Left lung (tissue), 10 donors: ENCODE results near the gene LGALS9. TPM values are rescaled to one million over a fixed set of nuclear protein-coding genes. Genes with fewer than 3 reads are reported as not detected.
"Not testable (repeated sequence)": the region's sequence is repeated elsewhere in the genome, so short reads cannot be mapped to it uniquely, and the experiment has no call there.

Experiments
- ATAC-seq: fragments of 200-7000 bp; cut with Tn5 transposase; one replicate; pipeline ENCODE4 v1.9.1; 2020; ENCODE audit warnings: moderate library complexity
- DNase-seq, 4 donors: peaks; one replicate each; pipeline ENCODE4 v3.0.0-alpha.2; 2013 to 2020
- H3K27ac ChIP-seq, 2 donors: fragments of 200-600 bp; sonication (generic) in 1 of 2; one replicate each; pipeline versions ENCODE4 v1.5.0 to v1.8.0; 2020 to 2021
- H3K27me3 ChIP-seq, 2 donors: fragments of 200-600 bp; sonication (generic) in 1 of 2; one replicate each; pipeline versions ENCODE4 v1.5.0 to v1.8.0; 2020 to 2021
- H3K36me3 ChIP-seq, 2 donors: fragments of 200-600 bp; sonication (generic) in 1 of 2; one replicate each; pipeline versions ENCODE4 v1.5.0 to v1.8.0; 2020 to 2021
- H3K4me1 ChIP-seq, 2 donors: fragments of 200-600 bp; one replicate each; pipeline ENCODE4 v1.8.0; 2021
- H3K4me3 ChIP-seq, 2 donors: fragments of 200-600 bp; sonication (generic) in 1 of 2; one replicate each; pipeline versions ENCODE4 v1.5.0 to v1.8.0; 2020 to 2021; ENCODE audit warnings: mild to moderate bottlenecking in 1 of 2
- H3K9me3 ChIP-seq, 2 donors: fragments of 200-600 bp; sonication (generic) in 1 of 2; one replicate each; pipeline versions ENCODE4 v1.5.0 to v1.8.0; 2020 to 2021
- intact Hi-C, 2 donors: fragments of 100-400 bp; cut with DNase I; formaldehyde crosslinking; loops; one replicate each; pipeline versions ENCODE4 v1.11.2 to v1.14.2; 2022
- polyA plus RNA-seq, 6 donors: library from polyadenylated mRNA; unstranded; fragments of 120-200 nt; gene quantifications; one replicate each; pipeline ENCODE4 v1.2.1, GENCODE V29; 2013; ENCODE audit not compliant: insufficient read length in 6 of 6
- total RNA-seq, 2 donors: library from RNA; stranded (reverse); fragmentation: NEBNext Ultra II Directional; extraction: Animal tissue kit (Norgen Biotek cat#: 25700); gene quantifications; one replicate each; pipeline ENCODE4 v1.2.1, GENCODE V29; 2021
- TF ChIP-seq, protein P1 (sequence below), 2 donors: fragments of 200-600 bp; sonication (generic) in 1 of 2; IDR thresholded peaks; one replicate each; pipeline versions ENCODE4 v1.5.0 to v1.8.0; 2021; ENCODE audit warnings: antibody characterized with exemption in 2 of 2
- donor health status: DM: no; HTN: yes; CAD: no.
- donor health status: DM: no; HTN: no; CAD: no.

LGALS9 gene
- total and polyA plus RNA-seq, 8 donors = 18.1 to 149 (median 23.4) TPM

DNA sequence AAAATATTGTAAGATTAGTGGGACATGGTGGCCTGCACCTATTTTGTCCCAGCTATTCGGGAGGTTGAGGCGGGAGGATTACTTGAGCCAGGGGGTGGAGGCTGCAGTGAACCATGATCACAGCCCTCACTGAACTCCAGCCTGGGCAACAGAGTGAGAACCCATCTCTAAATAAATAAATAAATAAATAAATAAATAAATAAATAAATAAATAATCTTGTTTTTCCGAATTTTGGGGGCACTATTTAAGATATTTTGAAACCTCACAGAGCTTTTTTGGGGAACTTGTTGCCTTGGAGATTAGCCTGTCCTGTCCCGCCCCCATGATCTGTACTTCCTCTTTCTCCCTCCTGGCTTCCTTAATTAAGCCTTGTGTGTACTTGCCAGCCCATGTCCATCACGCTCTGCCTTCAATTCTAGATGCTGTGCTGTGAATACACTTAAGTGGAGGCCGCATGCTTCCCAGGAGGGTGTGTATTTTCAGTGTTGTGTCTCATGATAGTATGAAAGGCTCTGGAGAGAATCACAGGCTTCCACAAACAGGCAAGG, 4.4 kb downstream of the LGALS9 start:
- TF ChIP-seq, protein P1, sequence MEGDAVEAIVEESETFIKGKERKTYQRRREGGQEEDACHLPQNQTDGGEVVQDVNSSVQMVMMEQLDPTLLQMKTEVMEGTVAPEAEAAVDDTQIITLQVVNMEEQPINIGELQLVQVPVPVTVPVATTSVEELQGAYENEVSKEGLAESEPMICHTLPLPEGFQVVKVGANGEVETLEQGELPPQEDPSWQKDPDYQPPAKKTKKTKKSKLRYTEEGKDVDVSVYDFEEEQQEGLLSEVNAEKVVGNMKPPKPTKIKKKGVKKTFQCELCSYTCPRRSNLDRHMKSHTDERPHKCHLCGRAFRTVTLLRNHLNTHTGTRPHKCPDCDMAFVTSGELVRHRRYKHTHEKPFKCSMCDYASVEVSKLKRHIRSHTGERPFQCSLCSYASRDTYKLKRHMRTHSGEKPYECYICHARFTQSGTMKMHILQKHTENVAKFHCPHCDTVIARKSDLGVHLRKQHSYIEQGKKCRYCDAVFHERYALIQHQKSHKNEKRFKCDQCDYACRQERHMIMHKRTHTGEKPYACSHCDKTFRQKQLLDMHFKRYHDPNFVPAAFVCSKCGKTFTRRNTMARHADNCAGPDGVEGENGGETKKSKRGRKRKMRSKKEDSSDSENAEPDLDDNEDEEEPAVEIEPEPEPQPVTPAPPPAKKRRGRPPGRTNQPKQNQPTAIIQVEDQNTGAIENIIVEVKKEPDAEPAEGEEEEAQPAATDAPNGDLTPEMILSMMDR (IDR thresholded peaks at IDR 0.05) = no peak
- Histone ChIP-seq H3K4me1 (peaks cover 17 to 39% of the 10 kb centered on the region in 2 donors), H3K36me3 (peaks cover 0 to 19% of the 10 kb centered on the region in 2 donors), H3K9me3 (no peaks in the 10 kb centered on the region), H3K27me3 (no peaks in the 10 kb centered on the region), H3K27ac (peak overlapping the region in 1 of 2 donors; percentile 24), H3K4me3 (no peak overlapping the region)
- ATAC-seq (peak; percentile 9), DNase-seq (peak in 1 of 4 donors; percentile 66)
- intact Hi-C loops = no loop called here

DNA sequence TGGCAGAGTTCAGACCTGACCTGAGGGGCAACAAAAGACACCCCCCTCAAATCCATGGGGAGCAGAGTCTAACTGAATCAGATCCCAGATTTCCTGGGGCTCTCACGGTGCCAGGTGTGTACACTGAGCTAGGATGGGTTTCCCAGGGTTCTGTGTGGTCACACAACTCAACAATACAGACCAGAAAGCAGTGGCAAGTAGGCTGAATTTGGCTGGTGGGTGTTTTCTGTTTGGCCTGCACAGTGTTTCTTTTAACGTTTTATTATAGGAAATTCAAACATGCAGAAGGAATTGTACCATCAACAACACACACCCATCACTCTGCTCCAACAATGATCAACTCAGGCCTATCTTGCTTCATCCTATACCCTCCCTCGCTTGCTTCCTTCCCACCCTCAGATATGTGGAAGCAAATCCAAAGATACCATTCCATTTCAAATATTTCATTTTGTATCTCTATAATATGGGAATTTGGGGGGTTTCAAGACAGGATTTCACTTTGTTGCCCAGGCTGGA, 5.1 kb downstream of the LGALS9 start:
- Histone ChIP-seq H3K27ac (peak overlapping the region in 1 of 2 donors; percentile 24), H3K36me3 (peaks cover 0 to 26% of the 10 kb centered on the region in 2 donors), H3K4me1 (peaks cover 17 to 38% of the 10 kb centered on the region in 2 donors)
- H3K9me3 ChIP-seq, H3K27me3 ChIP-seq, ATAC-seq, DNase-seq, intact Hi-C loops, H3K4me3 ChIP-seq: not testable (repeated sequence)

DNA sequence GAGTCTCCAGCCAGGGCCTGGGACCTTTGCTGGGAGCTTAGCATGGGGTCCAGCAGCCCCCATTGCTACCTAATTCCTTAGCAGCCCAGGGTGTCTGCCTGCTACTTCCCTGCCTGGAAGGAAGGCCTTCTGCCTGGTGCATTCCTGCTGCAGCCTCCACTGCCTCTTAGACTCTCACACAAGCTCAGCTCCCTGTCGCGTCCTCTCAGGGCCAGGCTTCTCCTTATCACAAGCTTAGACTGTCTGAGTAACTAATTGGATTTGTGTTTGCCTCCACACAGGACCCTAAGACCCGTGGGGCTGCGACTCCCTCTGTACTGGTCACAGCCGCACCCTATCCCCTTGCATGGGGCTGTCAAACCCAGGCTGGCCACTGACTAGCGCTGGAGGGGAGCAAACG, 6.8 kb downstream of the LGALS9 start:
- intact Hi-C loops, ATAC-seq: not testable (repeated sequence)

DNA sequence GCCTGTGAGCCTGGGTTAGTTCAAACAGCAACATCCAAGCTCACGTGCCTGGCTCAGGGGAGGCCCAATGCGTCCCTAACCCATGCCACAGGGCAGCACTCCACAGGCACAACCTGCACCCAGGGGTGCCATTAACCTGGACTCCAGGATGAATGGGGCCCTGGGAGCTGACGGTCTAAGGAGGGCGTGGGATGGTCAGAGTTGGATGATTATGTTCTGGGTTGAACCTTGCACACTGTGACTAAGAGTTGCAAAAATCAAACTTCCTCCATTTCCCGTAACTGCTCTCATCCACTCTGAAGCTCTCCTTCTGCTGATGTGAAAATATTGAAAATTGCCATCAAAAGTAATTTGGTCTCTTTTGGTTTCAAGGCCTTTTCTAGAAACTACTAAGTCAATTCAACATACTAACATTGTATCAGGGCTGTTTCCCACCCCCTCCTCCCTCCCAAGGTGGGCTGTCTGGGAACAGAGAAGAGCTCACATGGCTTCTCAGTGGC, 7.5 kb downstream of the LGALS9 start:
- Histone ChIP-seq H3K4me1 (peaks cover 4 to 15% of the 10 kb centered on the region in 2 donors), H3K36me3 (peaks cover 0 to 34% of the 10 kb centered on the region in 2 donors)
- ATAC-seq = peak; percentile 14
- intact Hi-C loops, H3K27me3 ChIP-seq, H3K27ac ChIP-seq, H3K9me3 ChIP-seq, DNase-seq, H3K4me3 ChIP-seq: not testable (repeated sequence)

More for the DNA sequence above, 6.8 kb downstream of the LGALS9 start:
- H3K4me1 ChIP-seq = peaks cover 10 to 20% of the 10 kb centered on the region in 2 donors
- not testable (repeated sequence) for H3K9me3 ChIP-seq, H3K27me3 ChIP-seq, DNase-seq, H3K27ac ChIP-seq, H3K4me3 ChIP-seq
- peaks cover 0 to 34% of the 10 kb centered on the region in 2 donors for H3K36me3 ChIP-seq

DNA sequence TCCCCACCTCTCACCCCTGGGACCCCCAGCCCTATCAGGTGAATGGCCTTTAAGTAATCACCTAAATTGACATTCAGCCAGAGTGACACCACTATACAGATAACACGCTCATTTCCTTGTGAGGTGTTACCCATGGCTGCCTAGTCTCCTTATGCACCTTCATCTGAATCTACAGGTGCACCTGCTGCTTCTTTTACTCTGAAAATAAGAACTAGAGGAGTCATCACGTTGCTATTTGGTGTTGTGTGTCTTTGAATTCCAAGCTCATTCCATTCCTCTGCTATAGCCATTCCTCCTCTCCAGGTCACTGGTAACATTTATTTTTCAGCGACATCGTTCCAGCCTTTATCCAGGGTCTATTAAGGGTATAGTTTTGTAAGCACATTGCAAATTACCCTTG, 9.8 kb downstream of the LGALS9 start:
- peaks cover 0 to 3% of the 10 kb centered on the region in 2 donors for H3K4me1 ChIP-seq
- intact Hi-C loops = no loop called here
- TF ChIP-seq, protein P1 (IDR thresholded peaks at IDR 0.05) = no peak
- H3K36me3 ChIP-seq = peaks cover 0 to 34% of the 10 kb centered on the region in 2 donors
- DNase-seq (no peak), ATAC-seq (no peak)
- H3K9me3 ChIP-seq = no peaks in the 10 kb centered on the region
- no peak overlapping the region for H3K27ac ChIP-seq
- no peaks in the 10 kb centered on the region for H3K27me3 ChIP-seq
- H3K4me3 ChIP-seq = no peak overlapping the region

DNA sequence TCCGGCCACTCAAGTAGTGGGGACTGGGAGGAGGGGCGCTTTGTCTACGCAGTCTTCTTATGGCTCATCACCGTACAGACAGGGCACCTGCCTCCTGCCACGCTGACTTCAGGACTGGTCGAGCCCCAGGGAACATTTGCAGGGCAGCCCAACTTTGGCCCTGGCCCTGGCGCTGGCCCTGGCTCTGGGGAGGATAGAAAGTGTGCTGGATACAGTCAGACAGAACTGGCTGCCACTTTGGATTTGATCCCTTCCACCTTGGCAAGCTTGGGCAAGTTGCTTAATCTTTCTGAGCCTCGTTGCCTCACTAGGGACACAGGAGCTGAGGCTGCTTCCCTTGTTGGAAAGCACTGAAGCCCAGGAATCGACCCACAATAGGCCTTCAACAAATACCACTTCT, 13.6 kb downstream of the LGALS9 start:
- TF ChIP-seq, protein P1 (IDR thresholded peaks at IDR 0.05) = no peak
- DNase-seq (no peak), ATAC-seq (peak; percentile 7)
- no peaks in the 10 kb centered on the region for H3K4me1 ChIP-seq
- H3K27me3 ChIP-seq = no peaks in the 10 kb centered on the region
- H3K9me3 ChIP-seq = no peaks in the 10 kb centered on the region
- peaks cover 0 to 42% of the 10 kb centered on the region in 2 donors for H3K36me3 ChIP-seq
- no peak overlapping the region for H3K4me3 ChIP-seq
- intact Hi-C loops = no loop called here
- no peak overlapping the region for H3K27ac ChIP-seq

DNA sequence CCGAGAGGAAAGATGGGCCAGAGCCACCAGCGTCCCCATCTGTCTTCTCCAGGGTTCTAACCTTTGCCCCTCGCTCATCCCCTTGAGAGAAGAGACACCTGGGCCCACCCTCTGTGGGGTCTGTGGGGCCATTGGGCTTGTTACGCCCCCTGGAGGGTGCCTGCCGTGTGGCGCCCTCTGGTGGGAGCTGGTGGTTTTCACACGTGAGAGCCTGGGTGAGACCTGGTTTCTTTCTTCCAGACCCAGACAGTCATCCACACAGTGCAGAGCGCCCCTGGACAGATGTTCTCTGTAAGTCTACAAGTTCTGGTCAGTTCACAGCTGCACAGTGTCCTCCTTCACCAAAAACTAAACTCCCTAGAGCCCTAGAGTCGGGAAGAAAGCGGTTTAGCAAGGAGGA, 14.6 kb downstream of the LGALS9 start:
- not testable (repeated sequence) for H3K4me3 ChIP-seq, H3K4me1 ChIP-seq, DNase-seq, H3K27ac ChIP-seq, H3K9me3 ChIP-seq, H3K27me3 ChIP-seq
- peaks cover 0 to 31% of the 10 kb centered on the region in 2 donors for H3K36me3 ChIP-seq
- intact Hi-C loops = loop anchor here in 1 of 2 donors (5.0 kb wide), 1 partner anchor 43 kb away; no protein-coding TSS in a partner anchor
- peak; percentile 41 for ATAC-seq
